Gastrocnemius medialis (tissue), 4 donors: Measurements from ENCODE around the gene C5orf52. TPM values are rescaled to one million over a fixed set of nuclear protein-coding genes. Genes with fewer than 3 reads are reported as not detected.
"Not testable (repeated sequence)": the region's sequence is repeated elsewhere in the genome, so short reads cannot be mapped to it uniquely, and the experiment has no call there.

Source experiments
- ATAC-seq, 2 donors: fragments of 150-250 bp; one replicate each; pipeline ENCODE4 v1.9.1; 2016
- DNase-seq, 2 donors: peaks; one replicate each; pipeline ENCODE4 v3.0.0-alpha.2; 2019
- H3K27ac ChIP-seq, 4 donors: fragments of 200-600 bp; sonication (generic); 1 replicate in 1 of 4; 2 replicates in 3 of 4; pipeline ENCODE4 v1.5.1; 2016 to 2018; ENCODE audit warnings: mild to moderate bottlenecking in 2 of 4, moderate library complexity in 1 of 4
- H3K27me3 ChIP-seq, 3 donors: fragments of 200-600 bp; sonication (generic) in 2 of 3; 1 replicate in 1 of 3; 2 replicates in 2 of 3; pipeline versions ENCODE4 v1.5.1 to v1.6.0; 2016 to 2019; ENCODE audit warnings: mild to moderate bottlenecking in 1 of 3, moderate library complexity in 1 of 3
- H3K36me3 ChIP-seq, 2 donors: fragments of 200-600 bp; sonication (generic) in 1 of 2; one replicate each; pipeline ENCODE4 v1.5.1; 2017 to 2018
- H3K4me1 ChIP-seq, 2 donors: fragments of 200-600 bp; sonication (generic) in 1 of 2; one replicate each; pipeline ENCODE4 v1.5.1; 2016 to 2017; ENCODE audit warnings: mild to moderate bottlenecking in 2 of 2
- H3K4me3 ChIP-seq, 4 donors: fragments of 200-600 bp; sonication (generic) in 3 of 4; 1 replicate in 1 of 4; 2 replicates in 3 of 4; pipeline ENCODE4 v1.5.1; 2016 to 2019; ENCODE audit warnings: mild to moderate bottlenecking in 2 of 4
- H3K9me3 ChIP-seq, 3 donors: fragments of 200-600 bp; sonication (generic) in 2 of 3; 1 replicate in 1 of 3; 2 replicates in 2 of 3; pipeline ENCODE4 v1.5.1; 2016 to 2019
- POLR2A ChIP-seq, 2 donors: fragments of 450-650 bp; IDR thresholded peaks; one replicate each; pipeline ENCODE4 v1.6.1; 2017; ENCODE audit warnings: antibody characterized with exemption in 2 of 2, mild to moderate bottlenecking in 2 of 2, moderate library complexity in 2 of 2
- in situ Hi-C, 4 donors: fragments of 200-750 bp; cut with MboI; loops; one replicate each; pipeline versions ENCODE4 v1.15.0 to v1.8.0; 2017; ENCODE audit warnings: low sequenced_read_pairs in 4 of 4
- intact Hi-C: fragments of 100-400 bp; cut with DNase I; formaldehyde crosslinking; loops from one replicate; pipeline ENCODE4 v1.15.1; 2023; ENCODE audit warnings: low total_unique reads
- total RNA-seq, 4 donors: library from RNA; depleted of rRNA; stranded (reverse); fragments of >200 nt; gene quantifications; one replicate each; pipeline versions ENCODE4 v1.1.0 to v1.2.3, GENCODE V29; 2016
- TF ChIP-seq, protein P1 (sequence below), 5 experiments: fragments of 450-650 bp in 3 of 5; fragments of 200-600 bp in 2 of 5; sonication (generic) in 2 of 5; IDR thresholded peaks in 4 of 5; conservative IDR thresholded peaks in 1 of 5; 1 replicate in 4 of 5; 2 replicates in 1 of 5; pipeline ENCODE4 v1.5.1; 2016 to 2019; ENCODE audit warnings: antibody characterized with exemption in 5 of 5, mild to moderate bottlenecking in 3 of 5, moderate library complexity in 3 of 5

C5orf52 gene
- total RNA-seq, 4 donors from 2014 or later: not detected

DNA sequence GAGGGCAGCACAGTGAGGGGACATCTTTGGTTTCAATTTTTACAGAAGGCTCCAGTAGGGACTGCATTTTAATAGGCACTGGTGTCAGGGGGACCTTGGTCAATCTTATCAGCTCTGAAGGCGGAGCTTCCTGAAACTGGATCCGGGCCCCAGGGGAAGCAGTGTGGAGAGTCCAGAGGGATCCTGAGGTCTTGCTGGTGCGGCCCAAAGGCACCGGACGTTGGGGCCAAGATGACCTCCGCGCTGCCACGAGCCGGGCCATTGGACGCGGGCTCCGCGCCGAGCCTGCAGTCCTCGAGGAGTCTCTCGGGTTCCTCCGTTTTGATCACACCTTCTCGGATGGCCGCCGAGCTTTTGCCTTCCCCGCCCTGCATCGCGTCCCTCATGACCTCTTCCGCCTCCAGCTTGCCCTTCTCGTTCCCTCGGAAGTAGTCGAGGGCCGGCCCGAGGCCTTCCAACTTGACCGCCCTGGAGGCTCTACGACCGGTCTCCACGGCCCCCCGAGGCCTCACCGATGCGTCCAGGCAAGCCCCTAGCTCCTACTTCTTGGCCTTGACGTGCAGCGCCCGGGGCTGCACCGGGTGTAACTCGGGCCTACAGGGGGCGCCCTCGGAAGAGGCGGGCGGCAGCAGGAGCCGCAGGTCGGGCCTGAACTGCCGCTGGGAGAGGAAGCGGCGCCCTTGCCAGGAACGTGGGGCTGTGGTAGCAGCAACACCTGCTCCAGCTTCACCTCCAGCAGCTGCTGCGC lies 18.8 kb downstream of the C5orf52 start:
- DNase-seq: no peak
- no peak overlapping the region for H3K4me3 ChIP-seq

GRCh38 chr5:157690690-157691433 lies 19.5 kb downstream of the C5orf52 start:
- in situ Hi-C loops (no loop called here), intact Hi-C loops (no loop called here)
- no peak for TF ChIP-seq POLR2A (IDR thresholded peaks at IDR 0.05)
- TF ChIP-seq, protein P1, sequence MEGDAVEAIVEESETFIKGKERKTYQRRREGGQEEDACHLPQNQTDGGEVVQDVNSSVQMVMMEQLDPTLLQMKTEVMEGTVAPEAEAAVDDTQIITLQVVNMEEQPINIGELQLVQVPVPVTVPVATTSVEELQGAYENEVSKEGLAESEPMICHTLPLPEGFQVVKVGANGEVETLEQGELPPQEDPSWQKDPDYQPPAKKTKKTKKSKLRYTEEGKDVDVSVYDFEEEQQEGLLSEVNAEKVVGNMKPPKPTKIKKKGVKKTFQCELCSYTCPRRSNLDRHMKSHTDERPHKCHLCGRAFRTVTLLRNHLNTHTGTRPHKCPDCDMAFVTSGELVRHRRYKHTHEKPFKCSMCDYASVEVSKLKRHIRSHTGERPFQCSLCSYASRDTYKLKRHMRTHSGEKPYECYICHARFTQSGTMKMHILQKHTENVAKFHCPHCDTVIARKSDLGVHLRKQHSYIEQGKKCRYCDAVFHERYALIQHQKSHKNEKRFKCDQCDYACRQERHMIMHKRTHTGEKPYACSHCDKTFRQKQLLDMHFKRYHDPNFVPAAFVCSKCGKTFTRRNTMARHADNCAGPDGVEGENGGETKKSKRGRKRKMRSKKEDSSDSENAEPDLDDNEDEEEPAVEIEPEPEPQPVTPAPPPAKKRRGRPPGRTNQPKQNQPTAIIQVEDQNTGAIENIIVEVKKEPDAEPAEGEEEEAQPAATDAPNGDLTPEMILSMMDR (IDR thresholded peaks at IDR 0.05 in 4 of 5, conservative IDR thresholded peaks at IDR 0.05 in 1 of 5): no peak
- no peaks in the 10 kb centered on the region for H3K9me3 ChIP-seq
- H3K36me3 ChIP-seq: no peaks in the 10 kb centered on the region
- no peak for ATAC-seq
- DNase-seq: no peak
- no peaks in the 10 kb centered on the region for H3K27me3 ChIP-seq
- H3K4me1 ChIP-seq: no peaks in the 10 kb centered on the region
- no peak overlapping the region for H3K27ac ChIP-seq
- H3K4me3 ChIP-seq: no peak overlapping the region

More for the DNA sequence above, 18.8 kb downstream of the C5orf52 start:
- in situ Hi-C loops: no loop called here
- Histone ChIP-seq H3K9me3 (no peaks in the 10 kb centered on the region), H3K27ac (no peak overlapping the region), H3K4me1 (no peaks in the 10 kb centered on the region), H3K36me3 (no peaks in the 10 kb centered on the region), H3K27me3 (no peaks in the 10 kb centered on the region)
- TF ChIP-seq, protein P1 (IDR thresholded peaks at IDR 0.05 in 4 of 5, conservative IDR thresholded peaks at IDR 0.05 in 1 of 5): no peak
- no peak for TF ChIP-seq POLR2A (IDR thresholded peaks at IDR 0.05)
- intact Hi-C loops: no loop called here
- no peak for ATAC-seq

GRCh38 chr5:157693816-157694215 lies 22.5 kb downstream of the C5orf52 start:
- H3K27me3 ChIP-seq, in situ Hi-C loops, H3K4me1 ChIP-seq, H3K4me3 ChIP-seq, H3K27ac ChIP-seq, H3K36me3 ChIP-seq, intact Hi-C loops, DNase-seq, ATAC-seq, H3K9me3 ChIP-seq: not testable (repeated sequence)

- H3K36me3 ChIP-seq, ATAC-seq, H3K27ac ChIP-seq, H3K4me1 ChIP-seq, H3K9me3 ChIP-seq, in situ Hi-C loops, H3K4me3 ChIP-seq, DNase-seq, intact Hi-C loops, H3K27me3 ChIP-seq: not testable (repeated sequence)
These were observed 24.8 kb downstream of the C5orf52 start for GRCh38 chr5:157696154-157696553.

GRCh38 chr5:157698674-157699073 lies 27.3 kb downstream of the C5orf52 start:
- DNase-seq, H3K27ac ChIP-seq, ATAC-seq, in situ Hi-C loops, H3K27me3 ChIP-seq, H3K4me1 ChIP-seq, H3K9me3 ChIP-seq, H3K4me3 ChIP-seq, intact Hi-C loops, H3K36me3 ChIP-seq: not testable (repeated sequence)

DNA sequence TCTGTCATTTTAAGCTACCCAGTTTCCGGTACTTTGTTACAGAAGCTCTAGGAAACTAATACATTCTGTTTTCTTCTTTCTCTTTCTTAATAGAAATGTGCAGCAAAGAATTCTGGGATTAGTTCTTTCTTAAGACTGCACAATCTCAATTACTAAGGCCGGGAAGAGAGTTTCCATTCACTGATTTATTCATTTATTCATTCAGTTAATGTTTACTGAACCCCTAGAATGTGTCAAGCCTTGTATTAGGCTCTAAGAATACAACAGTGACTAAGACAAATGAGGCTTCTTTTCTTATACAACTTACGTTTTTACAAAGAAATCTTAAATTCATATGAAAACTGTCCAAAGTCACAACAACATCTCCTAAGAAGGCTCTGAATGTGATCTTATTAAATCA lies 32.4 kb downstream of the C5orf52 start:
- no peak for ATAC-seq

More for the DNA sequence above, 32.4 kb downstream of the C5orf52 start:
- no peak for DNase-seq
- no peak for TF ChIP-seq POLR2A (IDR thresholded peaks at IDR 0.05)
- TF ChIP-seq, protein P1 (IDR thresholded peaks at IDR 0.05 in 4 of 5, conservative IDR thresholded peaks at IDR 0.05 in 1 of 5): no peak
- Histone ChIP-seq H3K4me1 (no peaks in the 10 kb centered on the region), H3K27ac (no peak overlapping the region), H3K27me3 (no peaks in the 10 kb centered on the region), H3K36me3 (no peaks in the 10 kb centered on the region), H3K4me3 (no peak overlapping the region), H3K9me3 (no peaks in the 10 kb centered on the region)
- in situ Hi-C loops (loop anchor here in 1 of 4 donors (25.0 kb wide), 1 partner anchor 266 kb away; no protein-coding TSS in a partner anchor), intact Hi-C loops (no loop called here)
